ENCODE data around the gene GAS2L3. TPM values are rescaled to one million over a fixed set of nuclear protein-coding genes. Genes with fewer than 3 reads are reported as not detected.
"Not testable (repeated sequence)": the region's sequence is repeated elsewhere in the genome, so short reads cannot be mapped to it uniquely, and the experiment has no call there.

The GAS2L3 gene
- total RNA-seq, 4 donors from 2014 or later = 83.2 to 150 (median 115) TPM

GRCh38 chr12:100579844-100580243, 6.4 kb downstream of the GAS2L3 start:
- peaks cover 0 to 19% (median 0%) of the 10 kb centered on the region in 4 donors for H3K4me1 ChIP-seq
- WGBS, 2 donors = 41 to 91% methylated on average over 2 of the region's 2 CpGs
- peaks cover 0 to 9% (median 0%) of the 10 kb centered on the region in 3 donors for H3K36me3 ChIP-seq
- no peak for DNase-seq (ENCODE audit: low spot score in 2 of 2)
- H3K4me3 ChIP-seq = no peak overlapping the region
- TF ChIP-seq CTCF (IDR thresholded peaks at IDR 0.05) = no peak
- no peak for TF ChIP-seq EP300 (IDR thresholded peaks at IDR 0.05)
- TF ChIP-seq POLR2A (IDR thresholded peaks at IDR 0.05) = no peak
- peak overlapping the region in 2 of 4 donors; percentile 37 to 58 for H3K27ac ChIP-seq
- peaks cover 0 to 5% (median 0%) of the 10 kb centered on the region in 4 donors for H3K9me3 ChIP-seq
- H3K27me3 ChIP-seq = no peaks in the 10 kb centered on the region

- H3K4me1 ChIP-seq = peaks cover 0 to 9% (median 0%) of the 10 kb centered on the region in 4 donors
- TF ChIP-seq EP300 (IDR thresholded peaks at IDR 0.05) (no peak), CTCF (IDR thresholded peaks at IDR 0.05) (no peak), POLR2A (IDR thresholded peaks at IDR 0.05) (no peak)
- no peak overlapping the region for H3K4me3 ChIP-seq
- H3K9me3 ChIP-seq = peaks cover 0 to 30% (median 4%) of the 10 kb centered on the region in 4 donors
- H3K27ac ChIP-seq = peak overlapping the region in 1 of 4 donors; percentile 15
- H3K27me3 ChIP-seq = no peaks in the 10 kb centered on the region
- 45 to 51% methylated on average over 3 of the region's 3 CpGs for WGBS, 2 donors
- no peak for DNase-seq (ENCODE audit: low spot score in 2 of 2)
- peaks cover 0 to 9% (median 0%) of the 10 kb centered on the region in 3 donors for H3K36me3 ChIP-seq
These were observed 10.8 kb downstream of the GAS2L3 start for GRCh38 chr12:100584256-100584655.

GRCh38 chr12:100591979-100592378, 18.5 kb downstream of the GAS2L3 start:
- H3K4me3 ChIP-seq = no peak overlapping the region
- no peak for DNase-seq (ENCODE audit: low spot score in 2 of 2)

GRCh38 chr12:100593490-100593889, 20.0 kb downstream of the GAS2L3 start:
- WGBS, 2 donors = 17 to 26% methylated on average over 5 of the region's 5 CpGs
- Histone ChIP-seq H3K4me3 (peak overlapping the region in 3 of 4 donors; percentile 2 to 43 (median 5)), H3K36me3 (no peaks in the 10 kb centered on the region), H3K27me3 (no peaks in the 10 kb centered on the region), H3K9me3 (peaks cover 0 to 12% (median 1%) of the 10 kb centered on the region in 4 donors), H3K4me1 (peaks cover 0 to 25% (median 0%) of the 10 kb centered on the region in 4 donors), H3K27ac (peak overlapping the region; percentile 9 to 81 (median 58))
- no peak for DNase-seq (ENCODE audit: low spot score in 2 of 2)
- TF ChIP-seq CTCF (IDR thresholded peaks at IDR 0.05) = no peak
- no peak for TF ChIP-seq POLR2A (IDR thresholded peaks at IDR 0.05)
- peak in 1 of 2 donors; percentile 57 for TF ChIP-seq EP300 (IDR thresholded peaks at IDR 0.05)

More at GRCh38 chr12:100591979-100592378, 18.5 kb downstream of the GAS2L3 start:
- 39 to 46% methylated on average over 4 of the region's 4 CpGs for WGBS, 2 donors
- H3K36me3 ChIP-seq = no peaks in the 10 kb centered on the region
- peaks cover 0 to 20% (median 0%) of the 10 kb centered on the region in 4 donors for H3K4me1 ChIP-seq
- H3K27ac ChIP-seq = peak overlapping the region; percentile 37 to 81 (median 60)
- TF ChIP-seq EP300 (IDR thresholded peaks at IDR 0.05) (no peak), POLR2A (IDR thresholded peaks at IDR 0.05) (no peak), CTCF (IDR thresholded peaks at IDR 0.05) (no peak)
- peaks cover 0 to 27% (median 4%) of the 10 kb centered on the region in 4 donors for H3K9me3 ChIP-seq
- no peaks in the 10 kb centered on the region for H3K27me3 ChIP-seq

- 80 to 87% methylated on average over 1 of the region's 1 CpG for WGBS, 2 donors
- Histone ChIP-seq H3K36me3 (peaks cover 0 to 15% (median 0%) of the 10 kb centered on the region in 3 donors), H3K4me3 (no peak overlapping the region), H3K4me1 (peaks cover 0 to 22% (median 3%) of the 10 kb centered on the region in 4 donors), H3K27me3 (no peaks in the 10 kb centered on the region), H3K27ac (no peak overlapping the region), H3K9me3 (no peaks in the 10 kb centered on the region)
- no peak for DNase-seq (ENCODE audit: low spot score in 2 of 2)
- TF ChIP-seq EP300 (IDR thresholded peaks at IDR 0.05) (no peak), CTCF (IDR thresholded peaks at IDR 0.05) (no peak), POLR2A (IDR thresholded peaks at IDR 0.05) (no peak)
These were observed 28.1 kb downstream of the GAS2L3 start for GRCh38 chr12:100601626-100602025.

- H3K27ac ChIP-seq; H3K9me3 ChIP-seq; H3K27me3 ChIP-seq; DNase-seq (ENCODE audit: low spot score in 2 of 2); H3K4me3 ChIP-seq: not testable (repeated sequence)
- peaks cover 0 to 21% (median 3%) of the 10 kb centered on the region in 4 donors for H3K4me1 ChIP-seq
- H3K36me3 ChIP-seq = peaks cover 0 to 26% (median 0%) of the 10 kb centered on the region in 3 donors
- WGBS, 2 donors = 51 to 67% methylated on average over 1 of the region's 1 CpG
These were observed 29.5 kb downstream of the GAS2L3 start for GRCh38 chr12:100602997-100603396.

All from tibial nerve (tissue), 4 donors.